PC-9 (cell line): ENCODE data around the gene VPS13D. TPM values are rescaled to one million over a fixed set of nuclear protein-coding genes. Genes with fewer than 3 reads are reported as not detected.

ENCODE experiments used
- BruUV-seq: library from RNA; stranded (reverse); fragments of 400-500 nt; replicated peaks from 2 replicates; lab custom pipeline; 2021; lab: Mats Ljungman, UMichigan
- CTCF ChIA-PET: fragments of 300-600 bp; sonication (Branson Sonifier 250); formaldehyde crosslinking; loops from one replicate; lab custom pipeline; 2022; ENCODE audit warnings: antibody characterized with exemption; lab: Charles Lee
- POLR2A ChIA-PET: fragments of 300-600 bp; sonication (Branson Sonifier 250); formaldehyde crosslinking; loops from one replicate; lab custom pipeline; 2022; ENCODE audit warnings: antibody characterized with exemption; ENCODE audit not compliant: unreplicated experiment; lab: Charles Lee
- DNase-seq, 2 experiments: peaks; one replicate each; pipeline versions ENCODE4 v3.0.0 to v3.0.0-alpha.2; 2015 to 2022; ENCODE audit warnings: mixed read lengths in 1 of 2
- H2AFZ ChIP-seq: fragments of 200-600 bp; sonication (generic); 2 replicates; pipeline ENCODE4 v1.8.1; 2017; ENCODE audit warnings: antibody characterized with exemption
- H3F3A ChIP-seq: fragments of 200-600 bp; sonication (generic); 2 replicates; pipeline ENCODE4 v1.8.1; 2017; ENCODE audit warnings: antibody characterized with exemption, mild to moderate bottlenecking, low read depth; ENCODE audit not compliant: insufficient read depth
- H3K27ac ChIP-seq: fragments of 200-600 bp; sonication (generic); 2 replicates; pipeline ENCODE4 v1.6.1; 2016; ENCODE audit warnings: mixed run types
- H3K27me3 ChIP-seq: fragments of 200-600 bp; sonication (generic); 2 replicates; pipeline ENCODE4 v1.6.1; 2016; ENCODE audit warnings: low read depth, mixed run types; ENCODE audit not compliant: insufficient read depth
- H3K36me3 ChIP-seq: fragments of 200-600 bp; sonication (generic); 2 replicates; pipeline ENCODE4 v1.6.1; 2016; ENCODE audit warnings: low read depth, mixed run types
- H3K4me1 ChIP-seq: fragments of 200-600 bp; sonication (generic); replicated peaks from 2 replicates; pipeline ENCODE4 v1.6.1; 2016; ENCODE audit warnings: mixed run types; ENCODE audit not compliant: insufficient read depth
- H3K4me2 ChIP-seq: fragments of 200-600 bp; sonication (generic); 2 replicates; pipeline ENCODE4 v1.6.1; 2017; ENCODE audit warnings: mixed run types
- H3K4me3 ChIP-seq: fragments of 200-600 bp; sonication (generic); 2 replicates; pipeline ENCODE4 v1.6.1; 2016; ENCODE audit warnings: mixed run types
- H3K79me2 ChIP-seq: fragments of 200-600 bp; sonication (generic); 2 replicates; pipeline ENCODE4 v1.6.1; 2017; ENCODE audit warnings: low read depth, mixed run types
- H3K9me2 ChIP-seq: fragments of 200-600 bp; sonication (generic); 2 replicates; pipeline ENCODE4 v1.8.1; 2017; ENCODE audit warnings: mild to moderate bottlenecking; ENCODE audit not compliant: insufficient read depth
- H3K9me3 ChIP-seq: fragments of 200-600 bp; sonication (generic); 2 replicates; pipeline ENCODE4 v1.8.1; 2016; ENCODE audit warnings: low read depth; ENCODE audit not compliant: insufficient read depth
- H4K20me1 ChIP-seq: fragments of 200-600 bp; sonication (generic); 2 replicates; pipeline ENCODE4 v1.8.1; 2017; ENCODE audit not compliant: insufficient read depth
- EZH2 ChIP-seq: fragments of 200-600 bp; sonication (generic); IDR thresholded peaks from 2 replicates; pipeline ENCODE4 v1.8.0; 2017; ENCODE audit warnings: antibody characterized with exemption, low read depth
- intact Hi-C: fragments of 100-400 bp; cut with micrococcal nuclease; formaldehyde crosslinking; loops from one replicate; pipeline ENCODE4 v1.10.0; 2022; ENCODE audit not compliant: unreplicated experiment
- total RNA-seq: library from RNA; stranded (reverse); gene quantifications from 2 replicates; pipeline ENCODE4 v1.2.3, GENCODE V29; 2021
- TF ChIP-seq, protein P1 (sequence below): fragments of 200-600 bp; sonication (generic); conservative IDR thresholded peaks from 2 replicates; pipeline ENCODE4 v1.6.1; 2017; ENCODE audit warnings: mixed run types, antibody characterized with exemption, mild to moderate bottlenecking, moderate library complexity

VPS13D gene
- total RNA-seq, 1 experiment from 2014 or later = 36.2 TPM

DNA sequence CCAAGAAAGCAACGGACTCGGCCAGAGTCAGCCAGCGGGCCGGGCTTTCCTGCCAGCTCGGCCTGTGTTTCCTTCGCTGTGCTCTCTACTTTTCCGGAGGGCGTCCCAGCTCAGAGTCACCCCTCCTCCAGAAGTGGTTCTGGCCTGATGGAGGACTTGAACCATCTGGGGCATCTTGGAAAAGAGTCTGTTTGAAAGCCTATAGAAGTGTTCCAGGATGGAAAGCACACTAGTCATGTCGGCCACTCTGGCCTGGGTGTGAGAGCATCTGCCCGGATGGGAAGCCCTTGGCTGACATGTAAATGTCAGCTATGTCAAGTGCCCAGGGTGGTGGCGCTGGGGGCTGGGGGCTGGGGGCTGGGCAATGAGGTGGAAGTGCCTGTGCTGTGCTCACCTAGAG, 274.8 kb downstream of the VPS13D start:
- no peak overlapping the region for H3K27ac ChIP-seq
- BruUV-seq = no TSS peak
- H3K9me2 ChIP-seq = no peaks in the 10 kb centered on the region
- intact Hi-C loops = no loop called here
- H3K9me3 ChIP-seq = no peaks in the 10 kb centered on the region
- TF ChIP-seq, protein P1, sequence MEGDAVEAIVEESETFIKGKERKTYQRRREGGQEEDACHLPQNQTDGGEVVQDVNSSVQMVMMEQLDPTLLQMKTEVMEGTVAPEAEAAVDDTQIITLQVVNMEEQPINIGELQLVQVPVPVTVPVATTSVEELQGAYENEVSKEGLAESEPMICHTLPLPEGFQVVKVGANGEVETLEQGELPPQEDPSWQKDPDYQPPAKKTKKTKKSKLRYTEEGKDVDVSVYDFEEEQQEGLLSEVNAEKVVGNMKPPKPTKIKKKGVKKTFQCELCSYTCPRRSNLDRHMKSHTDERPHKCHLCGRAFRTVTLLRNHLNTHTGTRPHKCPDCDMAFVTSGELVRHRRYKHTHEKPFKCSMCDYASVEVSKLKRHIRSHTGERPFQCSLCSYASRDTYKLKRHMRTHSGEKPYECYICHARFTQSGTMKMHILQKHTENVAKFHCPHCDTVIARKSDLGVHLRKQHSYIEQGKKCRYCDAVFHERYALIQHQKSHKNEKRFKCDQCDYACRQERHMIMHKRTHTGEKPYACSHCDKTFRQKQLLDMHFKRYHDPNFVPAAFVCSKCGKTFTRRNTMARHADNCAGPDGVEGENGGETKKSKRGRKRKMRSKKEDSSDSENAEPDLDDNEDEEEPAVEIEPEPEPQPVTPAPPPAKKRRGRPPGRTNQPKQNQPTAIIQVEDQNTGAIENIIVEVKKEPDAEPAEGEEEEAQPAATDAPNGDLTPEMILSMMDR = no peak
- no peaks in the 10 kb centered on the region for H3K79me2 ChIP-seq
- H4K20me1 ChIP-seq = no peaks in the 10 kb centered on the region
- no peak overlapping the region for H3K4me3 ChIP-seq
- ChIA-PET POLR2A (no interaction called here), CTCF (interaction anchor here (0.6 kb wide), 1 partner anchor 100 kb away, joined by 5 read pairs; no protein-coding TSS in a partner anchor)
- H2AFZ ChIP-seq = no peak overlapping the region
- no peaks in the 10 kb centered on the region for H3K36me3 ChIP-seq
- no peaks in the 10 kb centered on the region for H3K27me3 ChIP-seq
- no peaks in the 10 kb centered on the region for H3F3A ChIP-seq
- H3K4me1 ChIP-seq = no peaks in the 10 kb centered on the region
- no peak for DNase-seq
- no peak overlapping the region for H3K4me2 ChIP-seq

DNA sequence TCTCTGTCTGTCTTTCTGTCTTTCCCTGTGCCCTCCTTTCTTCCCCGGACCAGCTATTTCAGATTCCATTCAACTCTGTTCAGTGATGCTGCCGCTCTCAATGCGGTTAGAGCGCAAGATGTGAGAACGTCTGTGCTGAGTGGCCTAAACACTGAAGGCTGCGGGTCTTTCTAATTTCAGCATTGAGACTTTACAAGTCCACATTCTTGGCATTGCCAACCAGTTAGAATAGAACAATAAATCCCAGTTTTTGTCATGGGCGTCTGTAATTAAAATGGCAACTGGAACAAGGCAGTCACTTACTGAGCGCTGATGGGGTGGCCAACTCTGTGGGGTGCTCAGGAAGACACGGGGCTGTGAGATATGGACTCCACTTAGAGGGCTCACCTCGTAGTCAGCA, 275.4 kb downstream of the VPS13D start:
- Histone ChIP-seq H3K79me2 (no peaks in the 10 kb centered on the region), H4K20me1 (no peaks in the 10 kb centered on the region), H3K27me3 (no peaks in the 10 kb centered on the region), H3K4me2 (no peak overlapping the region), H3K27ac (no peak overlapping the region), H2AFZ (no peak overlapping the region), H3K4me1 (no peaks in the 10 kb centered on the region), H3K4me3 (no peak overlapping the region), H3K9me2 (no peaks in the 10 kb centered on the region), H3K9me3 (no peaks in the 10 kb centered on the region), H3K36me3 (no peaks in the 10 kb centered on the region), H3F3A (no peaks in the 10 kb centered on the region)
- ChIA-PET POLR2A (no interaction called here), CTCF (no interaction called here)
- no peak for DNase-seq
- TF ChIP-seq, protein P1 = no peak
- no peak for TF ChIP-seq EZH2
- BruUV-seq = no TSS peak
- intact Hi-C loops = no loop called here

DNA sequence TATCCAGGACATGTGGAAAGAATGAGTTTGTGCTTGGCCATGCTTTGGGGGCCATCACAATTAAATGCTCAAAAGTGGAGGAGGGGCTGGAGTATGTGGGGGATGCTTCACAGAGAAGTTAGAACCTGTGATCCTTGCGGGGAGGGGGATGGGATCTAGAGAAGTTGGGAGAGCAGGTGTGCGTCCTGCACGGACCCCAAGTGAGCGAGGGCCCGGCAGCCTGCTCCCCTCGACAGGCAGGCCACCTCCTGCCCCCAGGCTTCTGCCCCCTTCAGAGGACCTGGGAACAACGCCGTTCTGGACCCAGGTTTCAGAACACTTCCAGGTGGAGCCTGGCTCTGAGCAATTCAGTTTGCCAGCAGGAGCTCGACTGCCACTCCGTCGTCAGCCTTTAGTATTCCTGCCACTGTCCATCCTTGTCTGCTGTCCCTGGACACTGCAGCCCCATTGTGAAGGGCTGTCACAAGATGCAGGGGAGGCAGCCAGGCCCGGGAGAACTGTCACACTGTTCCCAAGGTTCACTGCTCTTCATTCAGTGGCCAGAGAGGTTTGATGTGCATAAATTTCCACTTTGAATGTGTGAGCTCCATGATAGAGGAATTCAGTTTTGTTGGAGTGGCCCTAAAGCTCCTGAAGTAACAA, 275.9 kb downstream of the VPS13D start:
- no peak for DNase-seq
- Histone ChIP-seq H3K4me1 (no peaks in the 10 kb centered on the region), H3K4me3 (no peak overlapping the region), H4K20me1 (no peaks in the 10 kb centered on the region), H3K79me2 (no peaks in the 10 kb centered on the region), H3K27ac (no peak overlapping the region), H2AFZ (no peak overlapping the region), H3K27me3 (no peaks in the 10 kb centered on the region), H3K9me2 (no peaks in the 10 kb centered on the region), H3F3A (no peaks in the 10 kb centered on the region), H3K36me3 (no peaks in the 10 kb centered on the region), H3K9me3 (no peaks in the 10 kb centered on the region), H3K4me2 (no peak overlapping the region)
- ChIA-PET POLR2A (no interaction called here), CTCF (no interaction called here)
- no peak for TF ChIP-seq EZH2
- TF ChIP-seq, protein P1 = no peak
- BruUV-seq = no TSS peak
- intact Hi-C loops = no loop called here
